ENCODE results near the gene CFAP299. TPM values are rescaled to one million over a fixed set of nuclear protein-coding genes. Genes with fewer than 3 reads are reported as not detected.

Gene CFAP299
- total and polyA plus RNA-seq, 2 of the 13 experiments (the other 11 are each of a cell fraction or from before 2014, with no cell fraction given): not detected

GRCh38 chr4:80615099-80615498 lies 279.6 kb downstream of the CFAP299 start (continued):
- TF ChIP-seq FIP1L1 (IDR thresholded peaks at IDR 0.05; ENCODE audit: borderline replicate concordance, insufficient read depth, low read depth, low read length) (no peak), REPIN1 (CRISPR knock-in tag; IDR thresholded peaks at IDR 0.05; ENCODE audit: borderline replicate concordance, low read depth) (no peak), SMAD1 (CRISPR knock-in tag; IDR thresholded peaks at IDR 0.05; ENCODE audit: borderline replicate concordance, low read depth) (no peak), LBX2 (CRISPR knock-in tag; IDR thresholded peaks at IDR 0.05; ENCODE audit: borderline replicate concordance) (no peak), HNF1A (IDR thresholded peaks at IDR 0.05; ENCODE audit: low read depth) (no peak), HNF1A (CRISPR knock-in tag; IDR thresholded peaks at IDR 0.05; ENCODE audit: borderline replicate concordance) (no peak), GLI4 (CRISPR knock-in tag; IDR thresholded peaks at IDR 0.05; ENCODE audit: borderline replicate concordance) (no peak), ZNF30 (CRISPR knock-in tag; IDR thresholded peaks at IDR 0.05) (no peak), MTERF4 (CRISPR knock-in tag; IDR thresholded peaks at IDR 0.05) (no peak), ZNF83 (CRISPR knock-in tag; IDR thresholded peaks at IDR 0.05; ENCODE audit: borderline replicate concordance) (no peak), DMAP1 (CRISPR knock-in tag; IDR thresholded peaks at IDR 0.05) (no peak), HMGA1 (CRISPR knock-in tag; conservative IDR thresholded peaks at IDR 0.05) (no peak), ZNF672 (CRISPR knock-in tag; IDR thresholded peaks at IDR 0.05) (no peak), ZNF335 (CRISPR knock-in tag; IDR thresholded peaks at IDR 0.05) (no peak), MIXL1 (CRISPR knock-in tag; IDR thresholded peaks at IDR 0.05) (peak; percentile 67; the same call in 1 of the 2 replicates), FOXA1 (IDR thresholded peaks at IDR 0.05) (peak; percentile 86), FOXA1 (CRISPR knock-in tag; IDR thresholded peaks at IDR 0.05) (peak; percentile 81), GZF1 (CRISPR knock-in tag; IDR thresholded peaks at IDR 0.05) (no peak)
- TF ChIP-seq, protein P1, sequence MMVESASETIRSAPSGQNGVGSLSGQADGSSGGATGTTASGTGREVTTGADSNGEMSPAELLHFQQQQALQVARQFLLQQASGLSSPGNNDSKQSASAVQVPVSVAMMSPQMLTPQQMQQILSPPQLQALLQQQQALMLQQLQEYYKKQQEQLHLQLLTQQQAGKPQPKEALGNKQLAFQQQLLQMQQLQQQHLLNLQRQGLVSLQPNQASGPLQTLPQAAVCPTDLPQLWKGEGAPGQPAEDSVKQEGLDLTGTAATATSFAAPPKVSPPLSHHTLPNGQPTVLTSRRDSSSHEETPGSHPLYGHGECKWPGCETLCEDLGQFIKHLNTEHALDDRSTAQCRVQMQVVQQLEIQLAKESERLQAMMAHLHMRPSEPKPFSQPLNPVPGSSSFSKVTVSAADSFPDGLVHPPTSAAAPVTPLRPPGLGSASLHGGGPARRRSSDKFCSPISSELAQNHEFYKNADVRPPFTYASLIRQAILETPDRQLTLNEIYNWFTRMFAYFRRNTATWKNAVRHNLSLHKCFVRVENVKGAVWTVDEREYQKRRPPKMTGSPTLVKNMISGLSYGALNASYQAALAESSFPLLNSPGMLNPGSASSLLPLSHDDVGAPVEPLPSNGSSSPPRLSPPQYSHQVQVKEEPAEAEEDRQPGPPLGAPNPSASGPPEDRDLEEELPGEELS (CRISPR knock-in tag; IDR thresholded peaks at IDR 0.05): 0 out of 2 replicates have a peak, but pooled peaks have one; percentile 21
- TF ChIP-seq, protein P2, sequence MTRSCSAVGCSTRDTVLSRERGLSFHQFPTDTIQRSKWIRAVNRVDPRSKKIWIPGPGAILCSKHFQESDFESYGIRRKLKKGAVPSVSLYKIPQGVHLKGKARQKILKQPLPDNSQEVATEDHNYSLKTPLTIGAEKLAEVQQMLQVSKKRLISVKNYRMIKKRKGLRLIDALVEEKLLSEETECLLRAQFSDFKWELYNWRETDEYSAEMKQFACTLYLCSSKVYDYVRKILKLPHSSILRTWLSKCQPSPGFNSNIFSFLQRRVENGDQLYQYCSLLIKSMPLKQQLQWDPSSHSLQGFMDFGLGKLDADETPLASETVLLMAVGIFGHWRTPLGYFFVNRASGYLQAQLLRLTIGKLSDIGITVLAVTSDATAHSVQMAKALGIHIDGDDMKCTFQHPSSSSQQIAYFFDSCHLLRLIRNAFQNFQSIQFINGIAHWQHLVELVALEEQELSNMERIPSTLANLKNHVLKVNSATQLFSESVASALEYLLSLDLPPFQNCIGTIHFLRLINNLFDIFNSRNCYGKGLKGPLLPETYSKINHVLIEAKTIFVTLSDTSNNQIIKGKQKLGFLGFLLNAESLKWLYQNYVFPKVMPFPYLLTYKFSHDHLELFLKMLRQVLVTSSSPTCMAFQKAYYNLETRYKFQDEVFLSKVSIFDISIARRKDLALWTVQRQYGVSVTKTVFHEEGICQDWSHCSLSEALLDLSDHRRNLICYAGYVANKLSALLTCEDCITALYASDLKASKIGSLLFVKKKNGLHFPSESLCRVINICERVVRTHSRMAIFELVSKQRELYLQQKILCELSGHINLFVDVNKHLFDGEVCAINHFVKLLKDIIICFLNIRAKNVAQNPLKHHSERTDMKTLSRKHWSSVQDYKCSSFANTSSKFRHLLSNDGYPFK (CRISPR knock-in tag; IDR thresholded peaks at IDR 0.05; ENCODE audit: borderline replicate concordance): no peak

All from HepG2 (cell line).